Forelimb muscle (tissue), 1 donor: ENCODE results near the gene SCNN1G. TPM values are rescaled to one million over a fixed set of nuclear protein-coding genes. Genes with fewer than 3 reads are reported as not detected.

Experiments used
- DNase-seq: peaks from one replicate; pipeline ENCODE4 v3.0.0-alpha.2; 2013; ENCODE audit warnings: low read depth
- polyA plus RNA-seq: library from polyadenylated mRNA; unstranded; fragments of 120-200 nt; gene quantifications from one replicate; pipeline ENCODE4 v1.2.1, GENCODE V29; 2013; ENCODE audit not compliant: insufficient read length

Gene SCNN1G
- polyA plus RNA-seq, 1 donor = not detected

- no peak for DNase-seq
Measured at GRCh38 chr16:23152386-23153178, 30.0 kb upstream of the SCNN1G start.

- no peak for DNase-seq
Measured at GRCh38 chr16:23155445-23156049, 27.0 kb upstream of the SCNN1G start.

DNA sequence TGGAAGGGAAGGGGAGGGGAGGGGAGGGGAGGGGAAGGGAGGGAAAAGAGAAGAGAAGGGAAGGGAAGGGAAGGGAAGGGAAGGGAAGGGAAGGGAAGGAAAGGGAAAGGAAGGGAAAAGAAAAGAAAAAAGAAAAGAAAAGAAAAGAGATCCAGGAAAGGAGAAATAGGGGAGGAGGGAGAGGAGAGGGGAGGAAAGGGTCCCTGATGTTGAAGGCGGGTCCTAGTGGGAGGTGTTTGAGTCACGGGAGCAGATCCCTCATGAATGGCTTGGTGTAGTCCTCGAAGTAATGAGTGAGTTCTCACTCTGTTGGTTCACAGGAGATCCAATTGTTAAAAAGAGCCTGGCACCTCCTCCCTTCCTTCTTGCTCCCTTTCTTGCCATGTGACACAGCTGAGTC lies 26.4 kb upstream of the SCNN1G start:
- no peak for DNase-seq

DNA sequence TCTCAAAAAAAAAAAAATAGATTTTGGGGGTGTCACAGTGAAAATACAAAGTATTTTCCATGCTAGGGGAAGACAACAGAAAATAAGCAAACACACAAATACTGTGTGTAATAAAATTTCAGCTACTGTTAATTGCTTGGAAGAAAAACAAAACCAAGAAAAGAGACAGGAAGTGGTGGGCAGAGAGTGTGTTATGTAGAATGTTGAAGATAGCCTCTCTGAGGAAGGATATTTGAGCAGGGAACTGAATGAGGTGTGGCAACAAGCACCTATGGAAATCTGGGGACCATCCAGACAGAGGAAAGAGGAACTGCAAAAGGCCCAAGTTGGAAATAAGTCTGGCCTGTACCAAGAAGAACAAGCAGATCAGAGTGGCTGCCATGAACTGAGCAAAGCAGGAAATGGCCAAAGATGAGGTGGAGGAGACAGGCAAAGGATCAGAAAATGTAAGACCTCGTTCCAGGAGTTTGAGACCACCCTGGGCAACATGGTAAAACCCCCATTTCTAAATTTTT lies 25.5 kb upstream of the SCNN1G start:
- DNase-seq = no peak

DNA sequence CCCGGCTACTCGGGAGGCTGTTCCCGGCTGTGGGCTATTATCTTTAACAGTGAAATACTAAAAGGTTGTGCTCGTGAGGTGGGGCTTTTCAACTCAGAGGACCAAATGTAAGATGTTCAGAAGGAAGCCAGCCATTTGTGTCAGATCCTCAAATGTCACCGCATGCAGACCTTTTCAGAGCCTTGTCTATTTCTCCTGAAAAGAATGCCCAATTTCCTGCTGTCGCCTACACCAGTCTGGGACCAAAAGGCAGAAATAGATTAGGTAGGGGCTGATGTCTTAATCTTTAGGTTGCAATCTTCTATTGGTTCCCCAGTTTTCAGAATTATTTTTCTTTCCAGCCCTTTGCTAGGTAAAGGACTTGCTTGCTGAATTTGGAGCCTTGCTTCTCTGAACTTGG lies 24.4 kb upstream of the SCNN1G start:
- DNase-seq = no peak

GRCh38 chr16:23160082-23160481 lies 22.5 kb upstream of the SCNN1G start:
- no peak for DNase-seq

DNA sequence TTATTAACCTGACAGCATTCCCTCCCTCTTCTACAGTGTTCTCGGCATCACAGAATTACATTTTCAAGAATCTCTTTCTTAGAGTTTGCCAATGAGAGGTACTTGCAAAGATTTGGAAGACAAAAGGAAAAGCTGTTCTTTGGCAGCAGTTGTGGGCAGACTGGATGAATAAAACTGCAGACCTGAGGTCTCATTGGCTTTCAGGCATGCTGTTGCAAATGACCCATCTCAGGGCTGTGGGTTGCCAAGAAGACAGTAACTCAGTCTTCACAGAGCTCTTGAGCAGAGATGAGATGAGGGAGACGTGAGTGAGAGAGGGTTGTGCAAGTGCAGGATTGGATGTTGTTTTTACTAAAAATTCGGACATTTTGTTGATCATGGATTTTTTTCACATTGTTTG lies 22.0 kb upstream of the SCNN1G start:
- DNase-seq = no peak

DNA sequence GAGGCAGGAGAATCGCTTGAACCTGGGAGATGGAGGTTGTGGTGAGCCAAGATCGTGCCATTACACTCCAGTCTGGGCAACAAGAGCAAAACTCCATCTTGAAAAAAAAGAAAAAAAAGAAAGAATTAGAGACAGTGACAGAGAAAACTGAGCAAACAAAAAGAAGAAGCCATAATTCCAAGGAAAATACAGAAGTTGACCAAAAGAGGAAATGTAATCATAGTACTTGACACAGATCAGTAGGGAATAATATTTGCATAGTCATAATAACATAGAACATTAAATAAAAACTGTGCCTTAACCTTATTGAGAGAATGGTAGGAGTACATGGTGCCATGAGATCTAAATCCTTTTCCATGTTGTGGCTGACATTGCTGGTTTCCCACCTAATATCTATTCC lies 18.6 kb upstream of the SCNN1G start:
- DNase-seq = no peak

DNA sequence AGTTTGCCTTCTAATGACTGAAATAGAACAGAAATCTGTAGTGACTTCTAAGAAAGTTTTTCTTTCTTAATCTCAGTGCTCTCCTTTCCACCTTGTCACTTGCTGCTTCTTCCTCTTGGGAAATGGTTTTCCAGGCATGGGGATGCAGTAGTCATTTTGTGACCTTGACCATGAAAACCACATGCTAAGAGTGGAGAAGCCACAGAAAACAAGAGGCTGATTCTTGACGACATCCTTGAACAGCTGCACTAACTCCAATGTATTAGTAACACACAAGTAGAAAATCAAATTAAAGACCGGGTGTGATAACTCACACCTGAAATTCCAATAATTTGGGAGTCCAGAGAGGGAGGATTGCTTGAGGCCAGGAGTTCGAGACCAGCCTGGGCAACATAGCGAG lies 17.8 kb upstream of the SCNN1G start:
- DNase-seq = no peak

DNA sequence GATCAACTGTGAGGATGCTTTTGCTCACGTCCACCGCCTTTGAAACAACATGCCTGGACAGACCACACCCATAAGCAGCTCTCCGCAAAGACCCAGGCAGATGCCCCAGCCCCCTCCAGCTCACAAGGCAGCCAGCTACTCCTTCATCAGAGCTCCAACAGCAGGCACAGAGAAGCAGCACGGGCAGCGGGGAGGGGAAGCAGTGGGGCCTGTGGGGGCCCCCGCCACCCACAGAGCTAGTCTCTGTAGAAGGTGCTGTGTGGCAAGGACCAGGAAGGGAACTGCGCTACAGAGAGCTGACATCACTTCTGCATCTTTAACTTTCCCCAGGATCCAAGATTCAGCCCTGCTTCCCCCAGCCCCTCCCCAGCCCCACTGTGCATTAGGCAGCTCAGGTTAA lies 10.0 kb upstream of the SCNN1G start:
- no peak for DNase-seq

- DNase-seq = no peak
Measured at GRCh38 chr16:23172994-23173393, 9.6 kb upstream of the SCNN1G start.

GRCh38 chr16:23174622-23175021 lies 7.9 kb upstream of the SCNN1G start:
- DNase-seq = no peak

- DNase-seq = no peak
Measured at GRCh38 chr16:23175651-23176050, 6.9 kb upstream of the SCNN1G start.

GRCh38 chr16:23181506-23181905 lies 1.0 kb upstream of the SCNN1G start:
- no peak for DNase-seq

DNA sequence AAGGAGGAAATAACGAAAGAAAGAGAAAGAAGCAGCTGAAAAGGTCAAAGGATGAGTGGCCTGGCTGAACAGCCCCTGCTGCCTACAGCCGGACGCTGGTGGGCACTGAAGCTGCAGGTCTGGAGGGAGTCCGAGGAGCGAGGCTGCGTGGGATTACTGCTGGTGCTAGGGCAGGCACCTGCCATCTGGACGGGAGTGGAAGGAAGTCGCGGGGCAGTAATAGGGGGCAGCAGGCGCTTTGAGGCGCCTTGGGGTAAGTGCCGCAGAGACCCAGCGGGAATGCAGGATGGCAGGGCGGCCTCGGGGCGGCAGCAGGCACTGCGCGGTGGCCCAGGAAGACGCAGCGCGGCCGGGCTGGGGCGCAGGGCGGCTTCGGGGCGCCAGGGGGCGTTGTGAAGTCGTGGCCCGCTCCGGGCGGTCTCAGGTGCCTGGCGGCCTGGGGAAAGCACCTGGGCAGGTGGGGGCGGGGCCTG lies 303 bp upstream of the SCNN1G start:
- DNase-seq = no peak

GRCh38 chr16:23183543-23183862 lies 958 bp downstream of the SCNN1G start:
- no peak for DNase-seq

- no peak for DNase-seq
Measured at GRCh38 chr16:23185656-23186055, 3.1 kb downstream of the SCNN1G start.

DNA sequence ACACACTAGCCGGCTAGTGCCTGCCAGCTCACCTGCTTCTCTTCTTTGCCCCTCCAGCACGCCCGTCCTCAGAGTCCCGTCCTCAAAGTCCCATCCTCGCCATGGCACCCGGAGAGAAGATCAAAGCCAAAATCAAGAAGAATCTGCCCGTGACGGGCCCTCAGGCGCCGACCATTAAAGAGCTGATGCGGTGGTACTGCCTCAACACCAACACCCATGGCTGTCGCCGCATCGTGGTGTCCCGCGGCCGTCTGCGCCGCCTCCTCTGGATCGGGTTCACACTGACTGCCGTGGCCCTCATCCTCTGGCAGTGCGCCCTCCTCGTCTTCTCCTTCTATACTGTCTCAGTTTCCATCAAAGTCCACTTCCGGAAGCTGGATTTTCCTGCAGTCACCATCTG lies 3.6 kb downstream of the SCNN1G start:
- DNase-seq = no peak

DNA sequence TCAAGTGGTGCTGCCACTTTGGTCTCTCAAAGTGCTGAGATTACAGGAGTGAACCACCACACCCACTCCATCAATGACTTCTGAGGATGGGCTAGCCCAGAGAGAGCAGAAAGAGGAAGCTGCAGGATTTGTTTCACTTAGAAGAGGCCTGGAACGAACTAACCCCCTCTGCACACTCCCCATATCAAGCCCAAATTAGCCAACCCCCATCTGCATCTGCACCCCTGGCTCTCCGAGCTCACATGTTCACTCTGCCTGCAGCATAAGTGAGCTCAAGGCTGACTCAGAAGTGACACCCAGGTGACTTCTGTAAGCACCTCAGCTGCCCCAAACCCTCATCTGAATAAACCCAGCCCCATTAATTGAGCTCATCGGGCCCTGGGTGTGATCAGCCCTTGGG lies 4.8 kb downstream of the SCNN1G start:
- DNase-seq = no peak

DNA sequence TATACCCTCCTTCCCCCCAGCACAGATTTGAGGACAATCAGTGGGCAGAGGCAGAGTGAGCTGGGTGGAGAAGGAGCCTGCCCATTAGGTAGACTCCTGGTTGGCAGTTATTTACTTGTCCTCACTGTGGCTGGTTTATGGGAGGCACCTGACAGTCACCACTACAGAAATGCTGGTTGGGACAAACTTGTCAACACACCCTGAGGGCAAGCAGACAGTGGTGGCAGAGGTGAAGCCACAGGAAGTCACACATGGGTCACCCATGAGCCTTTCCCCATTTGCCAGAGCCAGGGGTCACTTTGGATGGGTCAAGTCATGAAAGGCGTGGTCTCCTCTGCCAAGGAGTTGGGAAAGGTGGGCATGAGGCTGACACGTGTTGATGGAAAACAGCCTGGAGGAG lies 6.4 kb downstream of the SCNN1G start:
- DNase-seq = no peak

GRCh38 chr16:23194497-23195221 lies 12.1 kb downstream of the SCNN1G start:
- no peak for DNase-seq

GRCh38 chr16:23195366-23195978 lies 12.9 kb downstream of the SCNN1G start:
- no peak for DNase-seq
